B cell (primary cell): ENCODE measurements around the gene MMP3. TPM values are rescaled to one million over a fixed set of nuclear protein-coding genes. Genes with fewer than 3 reads are reported as not detected.

ENCODE experiments used
- ATAC-seq: fragments of 200-7000 bp; cut with Tn5 transposase; one replicate; pipeline ENCODE4 v1.10.0; 2021; ENCODE audit warnings: low read depth, mild to moderate bottlenecking, moderate number of reproducible peaks, moderate library complexity
- CTCF ChIA-PET: fragments of 350-600 bp; sonication (Branson Sonifier 250); formaldehyde crosslinking; loops from one replicate; lab custom pipeline; 2021; ENCODE audit warnings: antibody characterized with exemption, inconsistent platforms; lab: Charles Lee
- POLR2A ChIA-PET: fragments of 350-600 bp; sonication (Branson Sonifier 250); formaldehyde crosslinking; loops from one replicate; lab custom pipeline; 2021; ENCODE audit warnings: antibody characterized with exemption; lab: Charles Lee
- DNase-seq: peaks from one replicate; pipeline ENCODE4 v3.0.0; 2013
- H2AFZ ChIP-seq: 2 replicates; pipeline ENCODE4 v1.6.1; 2012; ENCODE audit warnings: mild to moderate bottlenecking, low read depth, low read length; ENCODE audit not compliant: insufficient read depth, poor library complexity, severe bottlenecking
- H3K27ac ChIP-seq, 2 donors: 1 replicate in 1 of 2; 2 replicates in 1 of 2; pipeline ENCODE4 v1.5.1; 2012 to 2013; ENCODE audit warnings: low read length in 2 of 2, mild to moderate bottlenecking in 2 of 2, moderate library complexity in 1 of 2
- H3K27me3 ChIP-seq, 4 experiments: fragments of 200-600 bp in 1 of 4; sonication (generic) in 1 of 4; replicated peaks in 1 of 4; 1 replicate in 2 of 4; 2 replicates in 2 of 4; pipeline versions ENCODE4 v1.6.1 to v1.7.0; 2013 to 2016; ENCODE audit warnings: low read length in 3 of 4, mild to moderate bottlenecking in 2 of 4, mixed read lengths in 1 of 4, moderate library complexity in 1 of 4; ENCODE audit not compliant: insufficient read depth in 4 of 4, control insufficient read depth in 3 of 4; ENCODE audit errors: control extremely low read depth in 1 of 4
- H3K36me3 ChIP-seq, 2 experiments: replicated peaks in 1 of 2; 1 replicate in 1 of 2; 2 replicates in 1 of 2; pipeline versions ENCODE4 v1.6.1 to v1.7.1; 2013; ENCODE audit warnings: low read length in 1 of 2; ENCODE audit not compliant: insufficient read depth in 2 of 2, control insufficient read depth in 1 of 2; ENCODE audit errors: control extremely low read depth in 1 of 2, extremely low read depth in 1 of 2
- H3K4me1 ChIP-seq, 2 donors: fragments of 200-600 bp in 1 of 2; sonication (generic) in 1 of 2; 1 replicate in 1 of 2; 2 replicates in 1 of 2; pipeline versions ENCODE4 v1.5.1 to v1.6.1; 2013 to 2017; ENCODE audit warnings: low read length in 2 of 2; ENCODE audit not compliant: control insufficient read depth in 2 of 2, insufficient read depth in 2 of 2
- H3K4me2 ChIP-seq: replicated peaks from 2 replicates; pipeline ENCODE3; 2012; ENCODE audit warnings: mild to moderate bottlenecking, low read depth, low read length; ENCODE audit not compliant: poor library complexity, severe bottlenecking
- H3K4me3 ChIP-seq, 5 experiments: fragments of 200-600 bp in 1 of 5; sonication (generic) in 1 of 5; 1 replicate in 3 of 5; 2 replicates in 2 of 5; pipeline versions ENCODE4 v1.5.1 to v1.7.0; 2011 to 2016; ENCODE audit warnings: low read length in 4 of 5, mild to moderate bottlenecking in 4 of 5, low read depth in 2 of 5, control low read depth in 1 of 5, moderate library complexity in 1 of 5; ENCODE audit not compliant: insufficient read depth in 1 of 5; ENCODE audit errors: control extremely low read depth in 1 of 5, extremely low read depth in 1 of 5
- H3K79me2 ChIP-seq: fragments of 200-600 bp; sonication (generic); one replicate; pipeline ENCODE4 v1.6.0; 2016; ENCODE audit warnings: low read length; ENCODE audit not compliant: control insufficient read depth, insufficient read depth
- H3K9ac ChIP-seq: fragments of 200-600 bp; sonication (generic); 2 replicates; pipeline ENCODE4 v1.6.1; 2017; ENCODE audit warnings: mild to moderate bottlenecking, low read length, moderate library complexity
- H3K9me3 ChIP-seq, 3 donors: one replicate each; pipeline versions ENCODE4 v1.6.1 to v1.7.1; 2013; ENCODE audit warnings: low read length in 2 of 3; ENCODE audit not compliant: control insufficient read depth in 2 of 3, insufficient read depth in 1 of 3; ENCODE audit errors: control extremely low read depth in 1 of 3
- H4K20me1 ChIP-seq: 2 replicates; pipeline ENCODE4 v1.6.0; 2012; ENCODE audit warnings: mild to moderate bottlenecking, low read length; ENCODE audit not compliant: insufficient read depth, control insufficient read depth, poor library complexity, severe bottlenecking
- H3K27ac Mint-ChIP-seq: one replicate; pipeline ENCODE4 v1.8.0; 2021; ENCODE audit warnings: mixed read lengths
- H3K27me3 Mint-ChIP-seq: one replicate; pipeline ENCODE4 v1.8.0; 2021; ENCODE audit warnings: mixed read lengths
- H3K4me1 Mint-ChIP-seq: one replicate; pipeline ENCODE4 v1.8.0; 2021; ENCODE audit warnings: mixed read lengths
- H3K4me3 Mint-ChIP-seq: one replicate; pipeline ENCODE4 v1.8.0; 2021; ENCODE audit warnings: mixed read lengths
- H3K9me3 Mint-ChIP-seq: one replicate; pipeline ENCODE4 v1.8.0; 2022; ENCODE audit warnings: mixed read lengths; ENCODE audit not compliant: insufficient read depth
- CTCF ChIP-seq: fragments of 200-600 bp; IDR thresholded peaks from one replicate; pipeline ENCODE4 v1.8.0; 2022; ENCODE audit warnings: antibody characterized with exemption, mild to moderate bottlenecking
- EZH2 ChIP-seq: IDR thresholded peaks from 2 replicates; pipeline ENCODE4 v1.6.1; 2012; ENCODE audit warnings: borderline replicate concordance, low read depth, mild to moderate bottlenecking, moderate library complexity, low read length; ENCODE audit not compliant: insufficient read depth, poor library complexity, severe bottlenecking
- WGBS: methylation state at CpG from one replicate; pipeline ENCODE4 v1.1.5; 2013; ENCODE audit warnings: missing lambda C conversion rate; ENCODE audit not compliant: insufficient coverage; 5-methylcytosine and 5-hydroxymethylcytosine counted together
- intact Hi-C: fragments of 100-400 bp; cut with micrococcal nuclease; formaldehyde crosslinking; loops from one replicate; pipeline ENCODE4 v1.10.0; 2022
- polyA plus RNA-seq: library from polyadenylated mRNA; depleted of rRNA; stranded (reverse); fragments of >200 nt; gene quantifications from 2 replicates; pipeline ENCODE4 v1.2.3, GENCODE V29; 2012
- total RNA-seq, 2 donors: library from RNA; stranded (reverse); fragments of 120-200 nt in 1 of 2; gene quantifications; 1 replicate in 1 of 2; 2 replicates in 1 of 2; pipeline versions ENCODE4 v1.2.3 to v1.2.4, GENCODE V29; 2013 to 2022

The MMP3 gene
- total and polyA plus RNA-seq, 2 donors (not counting 1 experiment from before 2014, with no cell fraction given), result not detected

GRCh38 chr11:102813484-102813883, 29.9 kb downstream of the MMP3 start:
- 80% methylated on average over 1 of the region's 1 CpG for WGBS
- TF ChIP-seq CTCF, result no peak
- no peak for TF ChIP-seq EZH2
- Histone ChIP-seq H3K79me2 (no peaks in the 10 kb centered on the region), H4K20me1 (no peaks in the 10 kb centered on the region), H3K4me1 (no peaks in the 10 kb centered on the region), H3K4me2 (no peak overlapping the region), H3K9me3 (no peaks in the 10 kb centered on the region), H3K36me3 (no peaks in the 10 kb centered on the region), H3K27ac (no peak overlapping the region), H3K27me3 (no peaks in the 10 kb centered on the region), H2AFZ (no peak overlapping the region), H3K4me3 (no peak overlapping the region), H3K9ac (no peak overlapping the region)
- no peak for DNase-seq
- no peak overlapping the region for H3K4me3 Mint-ChIP-seq
- H3K27ac Mint-ChIP-seq, result no peak overlapping the region
- CTCF ChIA-PET, result no interaction called here
- intact Hi-C loops, result no loop called here
- peaks cover 27% of the 10 kb centered on the region for H3K27me3 Mint-ChIP-seq
- POLR2A ChIA-PET, result no interaction called here
- H3K4me1 Mint-ChIP-seq, result no peaks in the 10 kb centered on the region
- no peak for ATAC-seq
- H3K9me3 Mint-ChIP-seq, result peaks cover 5% of the 10 kb centered on the region

DNA sequence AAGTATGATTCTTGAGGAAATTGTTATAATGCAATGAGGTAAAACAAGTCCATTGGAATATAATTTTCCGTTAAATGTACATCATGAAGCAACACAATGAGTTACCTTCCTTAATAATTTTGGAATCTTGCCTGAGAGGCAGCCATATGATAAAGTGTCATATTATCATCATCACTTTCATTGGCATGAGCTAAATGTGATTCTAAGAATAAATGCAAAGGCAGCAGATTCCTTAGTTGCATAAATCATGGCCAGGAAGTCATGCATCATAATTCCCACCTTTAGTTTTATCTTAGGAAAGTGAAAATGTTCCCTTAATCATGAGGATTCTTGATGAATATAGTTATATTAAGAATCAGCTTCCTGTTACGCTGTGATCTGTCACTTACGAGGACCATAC, 31.2 kb downstream of the MMP3 start:
- H3K27me3 Mint-ChIP-seq, result peaks cover 20% of the 10 kb centered on the region
- no peak for DNase-seq
- Histone ChIP-seq H3K36me3 (no peaks in the 10 kb centered on the region), H3K4me3 (no peak overlapping the region), H3K27ac (no peak overlapping the region), H3K9ac (no peak overlapping the region), H3K79me2 (no peaks in the 10 kb centered on the region), H2AFZ (no peak overlapping the region), H3K4me1 (no peaks in the 10 kb centered on the region), H3K9me3 (peaks cover 0 to 5% (median 0%) of the 10 kb centered on the region in 3 donors), H4K20me1 (no peaks in the 10 kb centered on the region), H3K4me2 (no peak overlapping the region), H3K27me3 (no peaks in the 10 kb centered on the region)
- POLR2A ChIA-PET, result no interaction called here
- H3K4me3 Mint-ChIP-seq, result no peak overlapping the region
- H3K4me1 Mint-ChIP-seq, result no peaks in the 10 kb centered on the region
- WGBS, result 80% methylated on average over 1 of the region's 3 CpGs
- intact Hi-C loops, result no loop called here
- CTCF ChIA-PET, result no interaction called here
- no peak overlapping the region for H3K27ac Mint-ChIP-seq
- ATAC-seq, result no peak
- no peak for TF ChIP-seq EZH2
- no peak for TF ChIP-seq CTCF
- H3K9me3 Mint-ChIP-seq, result peaks cover 2% of the 10 kb centered on the region
